NCI-H1436 (cell line): ENCODE results near the gene ATXN2.

Experiments
- DNase-seq: peaks from one replicate; lab custom pipeline; 2025; lab: John Stamatoyannopoulos, UW

ATXN2 gene

DNA sequence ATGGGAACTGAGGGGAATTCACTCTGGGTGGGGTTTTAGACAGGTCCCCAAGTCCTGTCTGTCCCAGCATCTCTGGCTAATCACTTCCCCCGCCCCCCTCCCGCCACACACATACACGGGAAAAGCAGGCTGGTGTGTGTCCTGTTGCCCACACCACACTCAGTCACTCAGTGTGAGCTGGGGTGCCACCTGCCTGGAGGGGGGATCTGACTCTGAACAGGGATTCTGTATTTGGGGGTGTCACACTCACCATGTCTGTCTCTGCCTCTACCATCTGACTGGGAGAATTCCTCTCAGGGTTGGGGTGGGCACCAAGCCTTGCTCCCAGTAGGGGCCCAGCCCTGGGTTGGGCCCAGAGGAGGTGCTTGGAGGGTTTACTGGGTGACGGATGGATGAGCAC, 162.3 kb downstream of the ATXN2 start:
- DNase-seq = no peak

DNA sequence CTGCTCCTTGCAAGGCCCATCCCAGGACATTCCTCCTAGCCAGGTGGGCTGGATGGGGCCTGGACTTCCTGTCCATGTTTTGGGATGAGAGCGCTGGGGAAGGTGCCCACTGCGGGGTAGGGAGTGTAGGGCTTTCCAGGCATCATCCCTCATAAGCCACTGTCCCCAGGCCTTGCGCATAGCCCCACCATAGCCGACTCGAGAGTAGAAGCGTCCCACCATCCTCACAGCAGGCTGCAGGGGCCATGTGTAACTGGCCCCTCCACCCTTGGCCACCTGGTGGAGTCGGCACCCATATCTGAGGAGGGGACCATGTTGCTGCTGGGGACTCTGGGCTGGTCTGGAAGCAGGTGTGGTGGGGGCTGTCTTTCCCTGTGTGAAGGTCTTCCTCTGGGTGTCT, 162.8 kb downstream of the ATXN2 start:
- no peak for DNase-seq

DNA sequence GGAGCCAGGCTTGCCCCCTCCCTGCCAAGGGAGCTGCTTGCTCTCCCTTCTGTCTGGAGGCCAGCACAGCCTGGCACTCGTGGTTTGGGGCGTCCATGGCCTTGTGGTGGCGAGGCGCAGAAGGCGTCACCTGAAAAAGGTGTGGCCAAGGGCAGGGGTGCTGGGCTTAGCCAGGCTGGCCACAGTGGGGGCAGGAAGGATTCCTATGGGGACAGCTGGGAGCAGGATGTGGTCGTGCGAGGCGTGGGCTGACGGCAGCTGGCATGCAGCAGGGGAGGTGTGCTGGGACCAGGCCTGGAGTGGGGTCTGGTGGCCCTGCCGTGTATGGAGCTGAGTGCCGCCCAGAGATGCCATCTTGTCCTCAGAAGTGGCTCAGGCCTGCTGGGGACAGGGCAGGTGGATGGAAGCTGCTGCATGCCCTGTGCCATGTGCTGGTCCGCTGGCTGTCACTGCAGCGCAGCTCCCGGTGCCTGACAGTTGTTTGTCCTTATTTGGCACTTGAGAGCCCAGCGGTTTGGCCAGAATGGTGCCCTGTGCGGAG, 163.4 kb downstream of the ATXN2 start:
- DNase-seq = no peak

DNA sequence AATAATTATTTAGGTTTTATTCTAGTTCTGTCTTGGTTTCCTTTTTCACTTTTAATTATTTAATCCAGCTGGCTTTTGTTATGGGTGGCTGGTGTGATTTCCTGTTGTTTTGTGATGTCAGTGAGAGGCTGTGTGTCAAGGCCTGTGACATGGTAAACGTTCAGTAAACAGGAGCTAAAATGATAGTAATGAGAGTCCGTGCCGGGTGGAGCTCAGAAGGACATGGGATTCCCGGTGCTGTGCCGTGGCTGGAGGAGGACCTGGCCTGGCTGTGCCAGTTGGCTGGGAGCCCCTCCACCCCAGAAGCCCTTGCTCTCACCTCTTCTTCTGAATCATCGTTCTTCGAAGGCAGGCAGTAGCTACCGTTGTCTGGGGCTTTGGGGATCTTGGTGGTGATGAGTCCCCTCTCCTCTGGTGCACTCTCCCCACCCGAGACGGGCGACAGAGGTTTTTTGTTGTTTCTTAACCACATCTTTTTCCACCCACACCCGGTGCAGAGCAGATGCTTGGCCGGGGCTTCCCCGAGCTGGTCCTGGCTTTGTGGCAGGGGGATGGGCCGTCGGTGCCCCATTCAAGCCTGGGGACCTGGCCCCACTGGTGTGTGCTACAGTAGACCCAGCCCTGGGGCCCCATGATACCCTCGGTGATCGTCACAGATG, 164.3 kb downstream of the ATXN2 start:
- no peak for DNase-seq

DNA sequence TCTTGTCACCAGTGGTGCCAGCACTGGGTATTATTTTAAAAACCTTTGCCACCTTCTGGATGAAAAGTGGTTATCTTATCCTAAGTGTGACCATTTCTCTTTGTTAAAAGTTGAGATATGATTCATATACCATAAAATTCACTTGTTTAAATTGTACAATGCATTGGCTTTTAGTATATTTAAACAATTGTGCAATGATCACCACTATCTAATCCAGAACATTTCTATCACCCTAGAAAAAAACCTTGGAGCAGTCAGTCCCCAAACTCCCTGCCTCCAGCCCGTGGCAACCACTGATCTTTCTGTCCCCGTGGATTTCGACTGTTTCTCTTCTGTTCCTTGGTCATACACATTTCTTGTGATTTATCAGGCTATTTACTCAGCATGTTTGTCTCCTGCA, 165.1 kb downstream of the ATXN2 start:
- DNase-seq = no peak

DNA sequence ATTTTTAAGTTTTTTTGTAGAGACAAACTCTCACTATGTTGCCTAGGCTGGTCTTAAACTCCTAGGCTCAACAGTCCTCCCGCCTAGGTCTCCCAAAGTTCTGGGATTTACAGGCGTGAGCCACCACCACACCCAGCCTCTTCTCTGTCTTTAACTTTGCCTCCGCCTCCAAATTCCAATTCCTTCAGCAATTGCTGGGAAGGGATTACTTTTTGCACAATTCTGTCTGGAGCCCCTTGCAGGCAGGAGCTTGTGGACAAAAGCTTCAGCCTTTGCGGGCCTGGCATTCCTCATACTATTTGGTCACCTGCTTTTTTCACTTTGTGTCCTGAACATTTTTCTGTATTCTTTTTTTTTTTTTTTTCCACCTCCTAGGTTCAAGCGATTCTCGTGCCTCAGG, 167.3 kb downstream of the ATXN2 start:
- no peak for DNase-seq

DNA sequence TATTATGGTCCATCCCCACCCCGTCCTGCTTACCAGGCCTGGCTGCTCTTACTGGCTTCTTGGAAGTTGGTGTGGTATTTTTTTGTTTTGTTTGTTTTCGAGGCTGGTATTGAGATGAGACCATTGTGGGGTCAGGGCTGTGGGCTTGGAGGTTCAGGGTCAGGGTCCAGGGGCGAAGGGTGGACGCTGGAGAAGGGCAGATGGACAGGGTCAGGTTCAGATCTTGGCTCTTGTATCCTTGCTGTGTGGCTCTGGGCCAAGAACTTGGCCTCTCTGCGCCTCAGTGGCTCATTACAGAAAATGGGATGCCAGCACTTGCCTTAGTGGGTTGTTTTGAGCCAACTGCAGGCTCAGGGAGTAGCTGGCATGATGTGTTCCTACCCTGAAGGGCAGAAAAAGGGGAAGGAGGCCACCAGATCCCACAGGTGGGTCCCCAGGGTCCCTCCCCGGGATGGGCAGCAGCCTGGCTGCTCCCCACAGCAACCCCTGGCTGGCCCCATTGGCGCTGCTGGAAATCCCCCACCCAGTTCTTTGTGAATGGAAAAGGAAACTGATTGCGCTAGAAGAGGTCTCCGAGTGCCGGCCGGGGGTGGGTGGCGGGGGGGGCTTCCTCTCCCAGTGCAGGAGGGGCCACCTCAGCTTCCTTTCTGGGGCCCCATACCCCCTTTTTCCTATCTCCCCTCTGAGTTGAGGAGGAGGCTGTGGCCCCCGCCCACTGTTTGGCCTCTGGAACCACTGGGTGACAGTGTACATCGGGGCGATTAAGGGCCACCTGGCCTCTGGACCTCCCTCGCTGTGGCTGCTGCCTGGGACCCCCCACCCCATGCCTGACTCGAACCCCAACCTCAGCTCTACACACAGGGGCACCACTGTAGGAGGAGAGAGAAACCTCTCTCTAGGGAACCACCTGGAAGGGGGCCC, 168.4 kb downstream of the ATXN2 start:
- no peak for DNase-seq

DNA sequence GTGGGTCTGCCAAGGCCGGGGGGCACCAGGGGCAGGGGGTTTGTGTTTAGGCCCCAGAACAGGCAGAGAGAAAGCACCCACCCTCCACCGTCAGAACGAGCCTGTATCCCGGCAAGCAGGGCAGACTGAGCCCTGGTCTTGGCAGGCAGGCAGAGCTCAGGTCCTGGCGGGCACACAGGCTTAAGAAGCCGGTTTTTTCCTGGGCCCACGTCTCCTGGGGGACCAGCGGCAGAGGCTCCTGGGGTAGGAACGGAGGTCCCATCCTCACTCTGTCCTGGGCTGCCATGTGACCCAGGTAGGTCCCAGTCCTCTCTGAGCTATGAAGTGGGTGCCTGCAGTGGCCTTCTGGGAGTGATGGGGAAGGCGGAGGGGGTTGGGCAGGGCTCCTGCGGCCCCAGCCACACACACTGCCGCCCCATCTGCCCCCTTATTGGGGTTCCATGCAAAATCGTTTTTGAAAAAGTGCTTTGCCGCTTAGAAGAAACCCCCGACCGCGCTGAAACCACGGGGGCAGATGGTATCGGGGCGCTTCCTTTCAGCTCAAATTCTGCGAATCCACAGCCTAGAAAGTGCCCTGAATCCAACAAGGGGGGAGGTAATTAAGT, 169.2 kb downstream of the ATXN2 start:
- DNase-seq = no peak

DNA sequence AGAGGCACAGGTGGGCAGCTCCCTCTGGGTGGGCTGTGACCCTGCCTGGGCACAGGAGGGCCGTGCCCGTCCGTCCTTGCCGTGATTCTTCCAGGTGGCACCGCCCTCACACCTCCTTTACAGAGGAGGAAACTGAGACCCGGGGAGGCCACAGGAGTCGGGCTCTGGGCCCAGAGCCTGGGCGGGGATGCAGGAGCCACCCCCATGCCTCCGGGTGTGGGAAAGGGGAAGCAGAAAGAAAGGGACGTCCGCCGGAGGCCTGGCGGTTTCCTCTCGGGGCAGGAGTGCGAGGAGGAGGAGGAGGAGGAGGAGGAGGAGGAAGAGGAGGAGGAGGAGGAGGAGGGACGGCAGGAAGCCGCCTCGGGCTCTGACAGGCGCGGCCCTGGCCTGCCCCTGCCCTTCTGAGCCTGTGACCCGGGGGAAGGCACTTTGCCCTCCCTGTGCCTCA, 170.4 kb downstream of the ATXN2 start:
- no peak for DNase-seq

DNA sequence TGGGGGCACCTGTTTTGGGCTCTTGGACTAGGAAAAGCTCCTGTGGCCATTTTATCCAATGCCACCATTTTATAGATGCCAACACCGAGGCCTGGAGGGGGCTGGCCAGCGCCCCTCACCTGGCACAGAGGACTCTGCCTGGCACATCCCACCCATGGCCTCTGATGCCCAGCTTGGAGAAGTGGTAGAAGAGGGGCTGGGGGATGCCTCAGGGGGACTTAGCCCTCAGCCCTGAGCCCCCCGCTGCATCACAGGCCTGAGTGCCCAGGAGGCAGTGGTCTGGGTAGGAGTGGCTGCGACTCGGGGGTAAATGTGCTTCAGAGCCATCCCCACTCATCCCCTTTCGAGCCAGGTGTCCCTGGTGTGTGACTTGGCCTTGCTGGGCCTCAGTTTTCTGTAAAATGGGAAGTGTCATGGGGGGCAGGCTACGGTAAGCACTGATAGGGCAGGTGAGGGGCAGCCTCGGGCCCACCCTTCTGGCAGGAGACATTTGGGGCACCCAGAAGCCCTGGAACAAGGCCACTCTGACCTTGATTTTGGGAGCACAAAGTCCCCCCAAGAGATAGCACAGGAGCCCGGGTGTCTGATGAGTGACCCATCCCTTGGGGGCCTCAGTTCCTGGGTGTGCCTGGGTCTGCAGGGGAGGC, 170.9 kb downstream of the ATXN2 start:
- no peak for DNase-seq

DNA sequence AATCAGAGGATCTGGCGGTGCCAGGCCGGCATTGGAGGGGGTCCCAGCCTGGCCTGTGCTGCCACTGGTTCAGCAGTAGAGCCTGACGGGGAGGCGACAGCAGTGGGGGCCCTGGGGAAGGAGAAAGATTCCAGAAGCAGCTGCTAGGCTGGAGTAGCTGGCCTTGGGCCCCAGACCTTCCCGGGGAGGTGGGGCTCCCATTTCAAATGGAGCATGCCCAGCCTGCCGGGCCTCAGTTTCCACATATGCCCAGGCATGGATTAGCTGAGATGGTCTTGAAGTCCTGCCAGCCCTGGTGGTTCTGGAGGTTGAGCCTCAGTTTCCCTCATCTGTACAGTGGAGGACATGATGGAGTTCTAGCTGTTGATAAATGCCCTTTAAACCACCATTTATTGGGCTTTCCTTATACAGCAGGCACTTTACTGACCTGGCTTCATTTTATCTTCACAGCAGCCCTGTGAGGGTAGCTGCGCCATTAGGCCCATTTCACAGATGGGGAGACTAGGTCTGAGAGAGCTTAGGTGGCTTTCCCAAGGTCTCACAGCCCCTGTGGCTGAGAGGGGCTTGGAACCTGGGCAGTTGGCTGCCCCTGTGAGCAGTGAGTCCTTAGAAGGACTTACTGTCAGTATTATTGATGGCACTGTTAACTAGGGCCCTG, 171.6 kb downstream of the ATXN2 start:
- no peak for DNase-seq

DNA sequence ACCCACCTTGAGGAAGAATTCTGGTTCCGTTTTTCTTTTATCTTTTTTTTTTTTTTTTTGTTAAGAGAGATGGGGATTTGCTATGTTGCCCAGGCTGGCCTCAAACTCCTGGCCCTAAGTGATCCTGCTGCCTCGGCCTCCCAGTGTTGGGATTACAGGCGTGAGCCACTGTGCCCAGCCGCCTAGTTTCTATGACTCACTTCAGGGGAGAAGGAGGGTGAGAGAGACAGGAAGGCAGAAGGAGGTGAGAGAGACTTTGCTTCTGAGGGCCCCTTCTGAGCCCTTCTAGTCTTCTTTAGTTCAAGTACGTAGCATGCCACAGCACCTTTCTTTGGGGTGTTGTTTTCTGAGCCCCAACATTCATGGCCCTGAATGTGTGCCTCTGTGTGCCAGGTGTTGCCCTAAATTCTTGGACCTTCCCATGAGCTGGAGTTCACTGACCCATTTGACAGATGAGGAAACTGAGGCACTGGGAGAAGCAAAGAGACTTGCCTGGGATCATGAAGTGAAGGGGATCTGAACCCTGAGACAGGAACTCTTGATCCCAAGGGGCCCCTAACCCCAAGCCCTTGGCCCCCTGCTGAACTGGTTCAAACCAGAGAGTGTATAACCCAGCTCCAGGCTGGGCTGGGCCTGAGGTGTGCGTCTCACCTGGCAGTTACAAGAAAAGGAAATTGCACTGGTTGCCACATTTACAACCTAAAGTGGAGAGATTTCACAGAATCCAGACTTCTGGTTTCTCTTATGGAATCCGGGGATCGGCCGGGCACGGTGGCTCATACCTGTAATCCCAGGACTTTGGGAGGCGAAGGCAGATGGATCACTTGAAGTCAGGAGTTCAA, 172.6 kb downstream of the ATXN2 start:
- DNase-seq = no peak

DNA sequence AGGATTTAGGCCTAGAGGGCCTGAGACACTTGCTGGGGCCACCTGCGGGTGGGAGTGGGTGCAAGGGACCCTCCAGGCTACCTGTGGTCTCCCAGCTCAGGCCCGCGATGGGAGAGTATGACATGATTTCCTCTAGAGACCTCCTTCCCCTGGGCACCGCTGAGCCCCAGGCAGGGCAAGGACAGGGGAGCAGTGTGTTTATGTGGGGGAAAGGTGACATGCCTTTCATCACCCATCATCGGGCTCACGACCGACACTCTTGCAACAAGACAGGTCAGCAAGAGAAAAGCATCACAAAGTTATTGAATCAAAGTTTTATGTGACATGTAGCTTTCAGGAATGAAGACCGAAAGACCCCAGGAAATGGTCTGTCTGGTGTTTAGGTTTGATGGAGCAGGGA, 173.5 kb downstream of the ATXN2 start:
- DNase-seq = no peak

DNA sequence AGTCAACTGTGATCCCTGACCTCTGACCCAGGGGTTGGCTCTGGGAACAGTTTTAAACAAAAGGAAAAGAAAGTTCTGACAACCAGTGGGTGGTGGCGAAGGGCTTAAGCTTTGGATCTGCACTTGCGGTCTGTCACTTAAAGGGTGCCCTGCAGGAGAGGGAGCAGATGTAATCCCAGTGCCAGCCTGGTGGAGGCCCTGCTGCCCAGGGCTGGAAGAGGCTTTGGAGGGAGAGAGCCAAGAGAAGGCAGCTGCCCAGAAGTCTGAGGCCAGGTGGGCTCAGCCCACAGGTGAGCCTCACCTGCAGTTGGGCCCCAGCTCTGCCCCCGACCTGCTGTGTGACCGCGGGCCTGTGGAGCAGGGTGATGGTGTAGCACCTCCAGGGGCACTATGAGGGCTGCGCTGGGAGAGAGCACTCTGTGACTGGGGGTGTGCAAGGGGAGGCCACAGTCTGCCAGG, 174.3 kb downstream of the ATXN2 start:
- no peak for DNase-seq

DNA sequence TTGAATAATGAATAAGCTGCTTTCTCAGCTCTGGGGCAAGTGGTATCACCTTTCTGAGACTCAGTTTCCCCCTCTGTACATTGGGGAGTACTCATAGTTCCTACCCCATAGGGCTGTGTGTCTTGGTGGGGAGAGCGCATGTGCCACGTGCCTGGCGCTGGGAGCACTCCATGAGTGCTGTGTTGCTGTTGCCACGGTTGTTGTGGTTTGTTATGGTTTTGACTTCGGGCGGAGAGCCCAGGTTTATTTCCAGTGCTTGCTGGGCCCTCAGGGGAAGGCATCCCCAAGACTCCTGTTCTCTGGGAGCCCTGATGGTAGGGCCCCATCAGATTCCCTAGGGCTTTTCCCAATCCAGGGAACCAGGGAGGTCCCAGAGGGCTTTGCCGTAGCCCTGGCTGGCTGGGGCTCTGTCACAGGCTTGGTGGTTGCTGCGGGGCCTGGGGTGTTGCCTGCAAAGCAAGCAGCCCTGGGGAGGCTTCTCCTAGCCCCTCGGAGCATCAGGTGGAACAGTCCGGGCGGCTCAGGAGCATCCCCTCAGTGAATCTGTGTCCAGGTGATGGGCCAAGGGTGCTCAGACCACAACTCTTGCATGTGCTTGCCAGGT, 174.8 kb downstream of the ATXN2 start:
- DNase-seq = no peak

DNA sequence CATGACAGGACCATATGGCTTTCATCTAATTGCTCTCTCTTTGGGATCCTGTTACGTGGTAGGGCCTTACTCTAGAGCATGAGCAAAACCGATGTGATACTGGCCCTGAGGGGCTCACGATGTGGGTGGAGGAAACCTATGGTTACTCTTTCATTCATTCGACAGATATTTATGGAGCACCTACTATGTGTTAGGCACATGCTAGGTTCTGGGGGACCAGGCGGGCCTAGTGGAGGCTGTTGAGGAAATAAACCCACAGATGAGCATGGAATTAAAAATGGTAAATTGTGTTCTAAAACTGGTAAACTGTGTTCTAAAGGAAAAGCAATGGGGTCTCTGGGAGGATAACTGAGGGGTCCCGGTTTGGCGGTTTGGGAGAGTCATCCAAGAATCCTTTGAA, 178.6 kb downstream of the ATXN2 start:
- no peak for DNase-seq

DNA sequence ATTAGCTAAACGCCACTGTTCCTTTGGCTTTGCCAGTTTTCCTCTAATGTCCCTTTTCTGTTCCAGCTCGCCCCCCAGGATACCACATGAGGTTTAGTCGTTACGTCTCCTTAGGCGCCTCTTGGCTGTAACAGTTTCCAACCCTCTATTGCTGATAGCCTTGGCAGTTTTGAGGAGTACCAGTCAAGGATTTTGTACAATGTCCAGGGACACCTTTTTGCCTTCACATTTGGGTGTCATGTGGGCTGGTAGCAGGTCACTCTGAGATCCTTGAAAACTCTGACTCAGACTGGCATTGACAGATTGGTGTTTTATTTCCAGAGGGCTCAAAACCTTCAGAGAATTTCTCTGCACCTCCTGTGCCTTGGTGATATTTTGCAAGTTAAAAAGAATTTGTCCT, 179.3 kb downstream of the ATXN2 start:
- no peak for DNase-seq

DNA sequence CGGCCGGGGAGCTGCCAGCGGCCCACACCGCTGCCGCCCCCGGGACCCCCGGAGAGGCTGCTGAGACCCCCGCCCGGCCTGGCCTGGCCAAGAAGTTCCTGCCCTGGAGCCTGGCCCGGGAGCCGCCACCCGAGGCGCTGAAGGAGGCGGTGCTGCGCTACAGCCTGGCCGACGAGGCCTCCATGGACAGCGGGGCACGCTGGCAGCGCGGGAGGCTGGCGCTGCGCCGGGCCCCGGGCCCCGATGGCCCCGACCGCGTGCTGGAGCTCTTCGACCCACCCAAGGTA, 180.6 kb downstream of the ATXN2 start:
- DNase-seq = no peak

DNA sequence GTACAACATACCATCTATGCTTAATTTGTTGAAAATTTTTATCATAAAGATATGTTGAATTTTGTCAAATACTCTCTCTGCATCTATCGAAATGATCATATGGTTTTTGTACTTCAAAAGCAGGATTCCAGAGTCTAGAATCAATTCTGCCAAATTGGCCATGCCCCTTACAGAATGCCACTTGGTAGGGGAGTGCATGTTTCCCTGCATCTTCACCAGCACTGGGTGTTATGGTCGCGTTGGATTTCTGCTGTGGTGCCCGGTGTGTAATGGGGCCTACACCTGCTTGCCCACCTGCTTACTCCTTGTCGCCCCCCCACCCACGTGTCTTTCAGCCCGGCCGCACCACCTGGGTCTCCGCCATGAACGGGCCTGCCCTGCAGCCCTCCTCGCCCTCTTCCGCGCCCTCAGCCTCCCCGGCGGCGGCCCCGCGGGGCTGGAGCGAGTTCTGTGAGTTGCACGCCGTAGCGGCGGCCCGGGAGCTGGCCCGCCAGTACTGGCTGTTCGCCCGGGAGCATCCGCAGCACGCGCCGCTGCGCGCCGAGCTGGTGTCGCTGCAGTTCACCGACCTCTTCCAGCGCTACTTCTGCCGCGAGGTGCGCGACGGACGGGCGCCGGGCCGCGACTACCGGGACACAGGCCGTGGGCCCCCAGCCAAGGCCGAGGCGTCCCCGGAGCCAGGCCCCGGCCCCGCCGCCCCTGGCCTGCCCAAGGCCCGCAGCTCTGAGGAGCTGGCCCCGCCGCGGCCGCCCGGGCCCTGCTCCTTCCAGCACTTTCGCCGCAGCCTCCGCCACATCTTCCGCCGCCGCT, 181.1 kb downstream of the ATXN2 start:
- no peak for DNase-seq

DNA sequence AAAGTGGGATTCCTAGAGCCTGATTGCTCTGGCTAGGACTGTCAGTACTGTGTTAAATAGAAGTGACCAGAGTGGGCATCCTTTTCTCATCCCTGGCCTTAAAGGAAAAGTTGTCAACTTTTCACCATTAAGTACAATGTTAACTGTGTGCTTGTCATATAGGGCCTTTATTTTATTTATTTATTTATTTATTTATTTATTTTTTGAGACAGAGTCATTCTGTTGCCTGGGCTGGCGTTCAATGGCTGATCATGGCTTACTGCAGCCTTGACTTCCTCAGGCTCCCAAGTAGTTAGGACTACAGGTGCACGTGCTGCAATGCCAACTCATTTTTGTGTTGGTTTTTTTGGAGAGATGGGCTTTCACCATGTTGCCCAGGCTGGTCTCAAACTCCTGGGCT, 181.8 kb downstream of the ATXN2 start:
- no peak for DNase-seq
